22Rv1 (cell line): Measurements from ENCODE around the gene TUBB1.

ENCODE experiments used
- H3K27ac ChIP-seq: fragments of 450-650 bp; 2 replicates; pipeline ENCODE4 v1.5.1; 2017
- ZFX ChIP-seq: fragments of 450-650 bp; IDR thresholded peaks from 2 replicates; pipeline ENCODE4 v1.6.1; 2017; ENCODE audit warnings: antibody characterized with exemption, borderline replicate concordance
- TF ChIP-seq, protein P1 (sequence below): fragments of 450-650 bp; IDR thresholded peaks from 2 replicates; pipeline ENCODE4 v1.5.1; 2017; ENCODE audit warnings: mild to moderate bottlenecking

TUBB1 gene

DNA sequence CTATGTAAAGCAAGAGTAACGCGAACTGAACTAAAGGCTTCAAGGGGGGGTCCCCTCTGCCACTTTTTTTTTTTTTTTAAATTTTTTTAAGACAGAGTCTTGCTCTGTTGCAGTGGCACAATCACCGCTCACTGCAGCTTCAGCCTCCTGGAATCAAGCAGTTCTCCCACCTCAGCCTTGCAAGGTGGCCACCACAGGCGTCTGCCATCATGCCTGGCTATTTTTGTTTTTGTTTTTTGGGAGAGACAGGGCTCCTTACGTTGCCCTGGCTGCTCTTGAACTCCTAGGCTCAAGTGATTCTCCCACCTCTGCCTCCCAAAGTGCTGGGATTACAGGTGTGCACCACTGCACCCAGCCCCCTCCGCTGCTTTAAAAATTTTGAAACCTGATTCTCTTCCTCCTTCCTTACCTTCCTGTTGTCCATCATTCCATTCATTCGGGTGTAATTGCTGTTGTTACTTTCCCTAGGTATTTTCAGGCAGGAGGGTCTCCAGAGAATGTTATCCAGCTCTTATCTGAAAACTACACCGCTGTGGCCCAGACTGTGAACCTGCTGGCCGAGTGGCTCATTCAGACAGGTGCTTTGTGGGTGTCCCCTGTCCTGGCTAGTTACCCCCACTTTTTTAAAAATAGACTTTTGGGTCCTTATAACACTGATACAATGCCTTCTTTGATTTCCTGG is 32.8 kb upstream of the TUBB1 start:
- no peak overlapping the region for H3K27ac ChIP-seq
- no peak for TF ChIP-seq ZFX
- TF ChIP-seq, protein P1, sequence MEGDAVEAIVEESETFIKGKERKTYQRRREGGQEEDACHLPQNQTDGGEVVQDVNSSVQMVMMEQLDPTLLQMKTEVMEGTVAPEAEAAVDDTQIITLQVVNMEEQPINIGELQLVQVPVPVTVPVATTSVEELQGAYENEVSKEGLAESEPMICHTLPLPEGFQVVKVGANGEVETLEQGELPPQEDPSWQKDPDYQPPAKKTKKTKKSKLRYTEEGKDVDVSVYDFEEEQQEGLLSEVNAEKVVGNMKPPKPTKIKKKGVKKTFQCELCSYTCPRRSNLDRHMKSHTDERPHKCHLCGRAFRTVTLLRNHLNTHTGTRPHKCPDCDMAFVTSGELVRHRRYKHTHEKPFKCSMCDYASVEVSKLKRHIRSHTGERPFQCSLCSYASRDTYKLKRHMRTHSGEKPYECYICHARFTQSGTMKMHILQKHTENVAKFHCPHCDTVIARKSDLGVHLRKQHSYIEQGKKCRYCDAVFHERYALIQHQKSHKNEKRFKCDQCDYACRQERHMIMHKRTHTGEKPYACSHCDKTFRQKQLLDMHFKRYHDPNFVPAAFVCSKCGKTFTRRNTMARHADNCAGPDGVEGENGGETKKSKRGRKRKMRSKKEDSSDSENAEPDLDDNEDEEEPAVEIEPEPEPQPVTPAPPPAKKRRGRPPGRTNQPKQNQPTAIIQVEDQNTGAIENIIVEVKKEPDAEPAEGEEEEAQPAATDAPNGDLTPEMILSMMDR = no peak

- TF ChIP-seq ZFX = no peak
- TF ChIP-seq, protein P1 = no peak
- no peak overlapping the region for H3K27ac ChIP-seq
Measured at GRCh38 chr20:58986968-58987517, 32.2 kb upstream of the TUBB1 start.

DNA sequence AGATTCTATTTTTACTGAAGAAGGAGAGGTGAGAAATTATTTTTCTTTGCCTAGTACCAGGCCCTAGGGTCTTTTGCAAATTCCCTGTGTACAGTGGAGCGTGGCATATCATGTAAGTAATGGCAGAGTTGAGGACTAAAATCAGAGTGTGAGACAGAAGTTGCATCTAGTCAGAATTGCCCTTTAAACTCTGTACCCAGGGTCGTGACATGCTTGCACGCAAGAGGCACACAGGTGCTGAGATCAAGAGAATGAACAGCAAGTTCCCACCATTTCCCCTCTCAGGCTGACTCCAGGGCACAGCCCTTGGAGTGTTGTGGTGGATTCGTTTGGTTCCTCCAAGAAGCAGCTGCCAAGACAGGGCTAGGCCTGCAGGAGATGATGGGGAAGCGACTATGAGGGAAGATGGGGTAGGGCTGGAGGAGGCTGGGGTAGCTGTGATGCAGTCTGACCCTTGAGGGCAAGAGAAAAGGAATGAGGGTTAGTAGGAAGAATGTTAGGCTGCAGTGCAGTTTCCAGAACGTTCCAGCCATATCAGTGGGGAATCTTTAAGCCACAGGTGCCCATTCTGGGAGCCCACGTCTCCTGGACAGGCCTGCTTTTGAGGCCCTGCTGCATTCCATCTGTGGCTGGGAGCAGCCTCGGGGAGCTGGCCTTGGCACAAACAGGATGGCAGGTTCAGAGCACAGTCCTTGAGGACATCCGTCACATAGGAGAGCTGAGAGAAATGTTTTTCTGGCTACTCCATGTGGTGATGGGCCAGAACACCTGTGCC is 31.3 kb upstream of the TUBB1 start:
- no peak overlapping the region for H3K27ac ChIP-seq
- TF ChIP-seq, protein P1 = no peak
- no peak for TF ChIP-seq ZFX

DNA sequence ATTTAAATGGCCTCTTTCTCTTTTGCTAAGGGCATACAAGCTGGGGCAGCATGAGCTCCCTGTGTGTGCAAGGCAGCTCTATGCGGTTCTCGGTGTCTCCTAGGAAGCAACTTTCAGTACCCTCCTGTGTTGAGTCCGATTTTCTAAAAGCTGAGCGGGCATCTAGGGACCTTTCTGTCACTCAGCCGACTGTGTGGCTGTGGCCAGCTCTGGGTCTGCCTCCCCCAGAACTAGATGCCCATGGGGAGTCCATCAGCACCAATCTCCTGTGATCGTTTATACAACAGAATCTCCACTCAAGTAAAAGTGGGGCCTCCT is 30.7 kb upstream of the TUBB1 start:
- H3K27ac ChIP-seq = no peak overlapping the region
- TF ChIP-seq, protein P1 = no peak
- TF ChIP-seq ZFX = no peak

DNA sequence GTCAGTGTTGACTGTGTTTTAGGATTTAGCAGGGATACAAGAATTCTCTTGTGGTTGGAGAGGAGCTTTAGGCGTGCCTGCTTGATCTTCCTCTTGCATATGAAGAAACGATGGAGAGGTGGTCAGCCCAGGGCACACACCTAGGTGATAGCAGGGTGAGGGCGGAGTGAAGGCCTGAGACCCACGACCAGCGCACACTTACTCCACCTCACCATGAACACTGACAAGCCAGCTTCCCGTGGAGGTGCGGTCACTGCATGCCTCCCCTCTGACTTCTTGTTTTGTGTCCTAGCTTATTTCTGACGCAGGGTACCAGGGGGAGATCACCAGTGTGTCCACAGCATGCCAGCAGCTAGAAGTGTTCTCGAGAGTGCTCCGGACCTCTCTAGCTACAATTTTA is 30.0 kb upstream of the TUBB1 start:
- H3K27ac ChIP-seq = no peak overlapping the region
- no peak for TF ChIP-seq ZFX
- TF ChIP-seq, protein P1 = no peak

DNA sequence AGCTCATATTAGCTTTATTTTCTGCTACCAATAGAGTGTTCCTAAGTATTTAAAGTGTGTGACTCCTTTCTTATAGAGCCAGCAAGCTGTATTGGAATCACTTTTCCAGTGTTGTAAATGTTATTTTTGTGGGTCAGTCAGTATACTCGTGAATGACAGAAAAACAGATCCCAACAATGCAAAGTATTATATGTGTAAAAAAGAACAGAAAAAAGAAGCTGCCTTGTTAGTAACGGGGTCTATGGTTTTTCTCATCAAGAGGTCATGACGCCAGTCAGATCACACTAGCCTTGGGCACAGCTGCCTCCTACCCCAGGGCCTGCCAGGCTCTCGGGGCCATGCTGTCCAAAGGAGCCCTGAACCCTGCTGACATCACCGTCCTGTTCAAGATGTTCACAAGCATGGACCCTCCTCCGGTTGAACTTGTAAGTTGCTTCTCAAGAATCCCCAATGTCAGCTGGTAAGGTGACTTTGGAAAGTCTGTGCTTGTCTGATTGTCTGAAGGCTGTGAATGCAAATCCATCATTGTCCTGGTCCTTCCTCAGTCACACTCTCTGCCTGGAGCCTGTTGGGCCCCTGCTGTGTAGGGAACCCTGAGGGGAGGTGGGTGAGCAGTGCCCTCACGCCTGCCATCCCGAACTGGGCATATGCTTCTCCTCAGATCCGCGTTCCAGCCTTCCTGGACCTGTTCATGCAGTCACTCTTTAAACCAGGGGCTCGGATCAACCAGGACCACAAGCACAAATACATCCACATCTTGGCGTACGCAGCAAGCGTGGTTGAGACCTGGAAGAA is 28.4 kb upstream of the TUBB1 start:
- no peak overlapping the region for H3K27ac ChIP-seq
- no peak for TF ChIP-seq ZFX
- TF ChIP-seq, protein P1 = no peak
